Measurements from ENCODE around the gene CD151.

- TF ChIP-seq, protein P1, sequence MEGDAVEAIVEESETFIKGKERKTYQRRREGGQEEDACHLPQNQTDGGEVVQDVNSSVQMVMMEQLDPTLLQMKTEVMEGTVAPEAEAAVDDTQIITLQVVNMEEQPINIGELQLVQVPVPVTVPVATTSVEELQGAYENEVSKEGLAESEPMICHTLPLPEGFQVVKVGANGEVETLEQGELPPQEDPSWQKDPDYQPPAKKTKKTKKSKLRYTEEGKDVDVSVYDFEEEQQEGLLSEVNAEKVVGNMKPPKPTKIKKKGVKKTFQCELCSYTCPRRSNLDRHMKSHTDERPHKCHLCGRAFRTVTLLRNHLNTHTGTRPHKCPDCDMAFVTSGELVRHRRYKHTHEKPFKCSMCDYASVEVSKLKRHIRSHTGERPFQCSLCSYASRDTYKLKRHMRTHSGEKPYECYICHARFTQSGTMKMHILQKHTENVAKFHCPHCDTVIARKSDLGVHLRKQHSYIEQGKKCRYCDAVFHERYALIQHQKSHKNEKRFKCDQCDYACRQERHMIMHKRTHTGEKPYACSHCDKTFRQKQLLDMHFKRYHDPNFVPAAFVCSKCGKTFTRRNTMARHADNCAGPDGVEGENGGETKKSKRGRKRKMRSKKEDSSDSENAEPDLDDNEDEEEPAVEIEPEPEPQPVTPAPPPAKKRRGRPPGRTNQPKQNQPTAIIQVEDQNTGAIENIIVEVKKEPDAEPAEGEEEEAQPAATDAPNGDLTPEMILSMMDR (IDR thresholded peaks at IDR 0.05) = no peak
- TF ChIP-seq POLR2AphosphoS5 (IDR thresholded peaks at IDR 0.05) = no peak
- TF ChIP-seq POLR2A (IDR thresholded peaks at IDR 0.05) = no peak
Measured at GRCh38 chr11:870127-870413, 37.3 kb downstream of the CD151 start.

Data from gastroesophageal sphincter (tissue), 3 donors.